ENCODE results near the gene CISD3.

GRCh38 chr17:38735161-38735997 lies 5.2 kb downstream of the CISD3 start:
- TF ChIP-seq, protein P1, sequence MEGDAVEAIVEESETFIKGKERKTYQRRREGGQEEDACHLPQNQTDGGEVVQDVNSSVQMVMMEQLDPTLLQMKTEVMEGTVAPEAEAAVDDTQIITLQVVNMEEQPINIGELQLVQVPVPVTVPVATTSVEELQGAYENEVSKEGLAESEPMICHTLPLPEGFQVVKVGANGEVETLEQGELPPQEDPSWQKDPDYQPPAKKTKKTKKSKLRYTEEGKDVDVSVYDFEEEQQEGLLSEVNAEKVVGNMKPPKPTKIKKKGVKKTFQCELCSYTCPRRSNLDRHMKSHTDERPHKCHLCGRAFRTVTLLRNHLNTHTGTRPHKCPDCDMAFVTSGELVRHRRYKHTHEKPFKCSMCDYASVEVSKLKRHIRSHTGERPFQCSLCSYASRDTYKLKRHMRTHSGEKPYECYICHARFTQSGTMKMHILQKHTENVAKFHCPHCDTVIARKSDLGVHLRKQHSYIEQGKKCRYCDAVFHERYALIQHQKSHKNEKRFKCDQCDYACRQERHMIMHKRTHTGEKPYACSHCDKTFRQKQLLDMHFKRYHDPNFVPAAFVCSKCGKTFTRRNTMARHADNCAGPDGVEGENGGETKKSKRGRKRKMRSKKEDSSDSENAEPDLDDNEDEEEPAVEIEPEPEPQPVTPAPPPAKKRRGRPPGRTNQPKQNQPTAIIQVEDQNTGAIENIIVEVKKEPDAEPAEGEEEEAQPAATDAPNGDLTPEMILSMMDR (IDR thresholded peaks at IDR 0.05) = peak; percentile 90 to 96 (median 94)
- no peak for TF ChIP-seq POLR2A (IDR thresholded peaks at IDR 0.05)
